GM23248 (cell line): ENCODE results near the gene CRYBG1.

Experiments
- EZH2 ChIP-seq: fragments of 200-600 bp; sonication (generic); IDR thresholded peaks from 2 replicates; pipeline ENCODE4 v1.6.1; 2018; ENCODE audit warnings: antibody characterized with exemption, mild to moderate bottlenecking; ENCODE audit not compliant: insufficient read depth, poor library complexity, severe bottlenecking
- EZH2phosphoT487 ChIP-seq: fragments of 200-600 bp; sonication (generic); IDR thresholded peaks from 2 replicates; pipeline ENCODE4 v1.6.1; 2018; ENCODE audit warnings: antibody characterized with exemption, moderate library complexity, mild to moderate bottlenecking, low read depth; ENCODE audit not compliant: insufficient read depth

- TF ChIP-seq EZH2 (no peak), EZH2phosphoT487 (no peak)
Observed at GRCh38 chr6:106517706-106518105, 157.2 kb downstream of the CRYBG1 start.
